GM12891 (cell line): Measurements from ENCODE around the gene TMEM259.

Source experiments
- PAX5 ChIP-seq: IDR thresholded peaks from 2 replicates; pipeline ENCODE4 v1.6.1; 2011; ENCODE audit warnings: low read length, moderate library complexity, mild to moderate bottlenecking; ENCODE audit not compliant: insufficient read depth, severe bottlenecking
- POLR2A ChIP-seq: IDR thresholded peaks from 2 replicates; pipeline ENCODE4 v1.6.1; 2011; ENCODE audit warnings: low read depth, low read length, control low read depth
- POLR2AphosphoS5 ChIP-seq: IDR thresholded peaks from 2 replicates; pipeline ENCODE4 v1.6.1; 2011; ENCODE audit warnings: low read depth, low read length, control low read depth
- POU2F2 ChIP-seq: IDR thresholded peaks from 2 replicates; pipeline ENCODE4 v1.6.1; 2011; ENCODE audit warnings: low read depth, mild to moderate bottlenecking, control low read depth, low read length, moderate library complexity
- SPI1 ChIP-seq: IDR thresholded peaks from 2 replicates; pipeline ENCODE4 v1.6.1; 2011; ENCODE audit warnings: low read depth, low read length, control low read depth
- TAF1 ChIP-seq: IDR thresholded peaks from 2 replicates; pipeline ENCODE4 v1.6.1; 2011; ENCODE audit warnings: low read depth, low read length, control low read depth

- TF ChIP-seq POLR2AphosphoS5 (no peak), POLR2A (no peak), TAF1 (no peak), SPI1 (no peak), PAX5 (no peak), POU2F2 (no peak)
Observed at GRCh38 chr19:1054102-1055027, 33.4 kb upstream of the TMEM259 start.
